ENCODE data around the gene PITX2. TPM values are rescaled to one million over a fixed set of nuclear protein-coding genes. Genes with fewer than 3 reads are reported as not detected.

The PITX2 gene
- total RNA-seq, 4 donors from 2014 or later, result not detected

DNA sequence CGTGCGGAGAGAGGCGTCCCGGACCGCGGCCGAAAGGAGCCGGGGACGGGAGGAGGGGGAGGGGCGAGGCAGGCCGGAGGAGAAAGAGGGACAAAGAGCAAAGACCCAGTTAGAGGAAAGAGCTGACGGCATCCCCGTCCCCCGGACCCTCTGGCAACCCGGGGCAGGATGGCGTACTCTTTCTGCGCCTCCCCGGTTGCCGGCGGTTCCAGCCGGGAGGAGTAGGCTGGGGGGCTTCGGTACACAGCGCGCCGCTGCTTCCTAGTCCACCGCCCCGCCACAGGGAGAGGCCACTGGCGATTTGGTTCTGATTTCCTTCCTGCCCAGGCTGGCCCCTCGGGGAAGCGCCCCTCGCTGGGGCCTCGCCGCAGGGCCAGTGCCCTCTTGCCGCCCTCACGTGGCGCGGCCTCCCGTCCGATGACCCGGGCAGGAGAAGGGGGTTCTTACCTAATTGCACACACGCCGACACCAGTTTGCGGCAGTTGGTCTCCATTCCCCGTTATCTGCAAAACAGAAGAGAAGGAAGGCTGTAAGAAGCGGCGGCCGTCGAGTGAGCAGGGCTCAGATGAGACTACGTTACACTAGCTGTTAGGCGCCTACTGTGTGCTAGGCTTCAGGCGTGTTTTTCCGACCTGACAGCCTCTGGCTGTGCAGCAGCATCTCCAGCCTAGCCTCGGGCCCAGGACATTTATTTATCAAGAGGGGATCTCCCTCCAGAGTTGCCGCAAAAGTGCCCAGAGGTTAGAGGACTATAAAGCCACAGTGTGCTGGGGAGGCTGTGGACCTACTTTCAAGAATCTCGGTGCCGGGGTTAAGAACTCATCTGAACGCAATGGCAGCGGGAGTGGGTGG, 9.9 kb upstream of the PITX2 start:
- peaks cover 17 to 100% of the 10 kb centered on the region in 2 donors for H3K27me3 ChIP-seq
- H3K4me3 ChIP-seq, result peak overlapping the region in 3 of 4 donors; percentile 9 to 40 (median 29)
- no peaks in the 10 kb centered on the region for H3K9me3 ChIP-seq
- WGBS, 2 donors, result 6 to 8% methylated on average over 43 to 46 of the region's 58 CpGs
- H3K4me1 ChIP-seq, result peaks cover 0 to 72% (median 21%) of the 10 kb centered on the region in 4 donors
- no peak overlapping the region for H3K27ac ChIP-seq
- H3K36me3 ChIP-seq, result no peaks in the 10 kb centered on the region
- no peak for TF ChIP-seq EP300 (IDR thresholded peaks at IDR 0.05)
- TF ChIP-seq, protein P1, sequence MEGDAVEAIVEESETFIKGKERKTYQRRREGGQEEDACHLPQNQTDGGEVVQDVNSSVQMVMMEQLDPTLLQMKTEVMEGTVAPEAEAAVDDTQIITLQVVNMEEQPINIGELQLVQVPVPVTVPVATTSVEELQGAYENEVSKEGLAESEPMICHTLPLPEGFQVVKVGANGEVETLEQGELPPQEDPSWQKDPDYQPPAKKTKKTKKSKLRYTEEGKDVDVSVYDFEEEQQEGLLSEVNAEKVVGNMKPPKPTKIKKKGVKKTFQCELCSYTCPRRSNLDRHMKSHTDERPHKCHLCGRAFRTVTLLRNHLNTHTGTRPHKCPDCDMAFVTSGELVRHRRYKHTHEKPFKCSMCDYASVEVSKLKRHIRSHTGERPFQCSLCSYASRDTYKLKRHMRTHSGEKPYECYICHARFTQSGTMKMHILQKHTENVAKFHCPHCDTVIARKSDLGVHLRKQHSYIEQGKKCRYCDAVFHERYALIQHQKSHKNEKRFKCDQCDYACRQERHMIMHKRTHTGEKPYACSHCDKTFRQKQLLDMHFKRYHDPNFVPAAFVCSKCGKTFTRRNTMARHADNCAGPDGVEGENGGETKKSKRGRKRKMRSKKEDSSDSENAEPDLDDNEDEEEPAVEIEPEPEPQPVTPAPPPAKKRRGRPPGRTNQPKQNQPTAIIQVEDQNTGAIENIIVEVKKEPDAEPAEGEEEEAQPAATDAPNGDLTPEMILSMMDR (IDR thresholded peaks at IDR 0.05), result no peak
- no peak for TF ChIP-seq POLR2A (IDR thresholded peaks at IDR 0.05)
- no peak for DNase-seq (ENCODE audit: low spot score in 2 of 2)

DNA sequence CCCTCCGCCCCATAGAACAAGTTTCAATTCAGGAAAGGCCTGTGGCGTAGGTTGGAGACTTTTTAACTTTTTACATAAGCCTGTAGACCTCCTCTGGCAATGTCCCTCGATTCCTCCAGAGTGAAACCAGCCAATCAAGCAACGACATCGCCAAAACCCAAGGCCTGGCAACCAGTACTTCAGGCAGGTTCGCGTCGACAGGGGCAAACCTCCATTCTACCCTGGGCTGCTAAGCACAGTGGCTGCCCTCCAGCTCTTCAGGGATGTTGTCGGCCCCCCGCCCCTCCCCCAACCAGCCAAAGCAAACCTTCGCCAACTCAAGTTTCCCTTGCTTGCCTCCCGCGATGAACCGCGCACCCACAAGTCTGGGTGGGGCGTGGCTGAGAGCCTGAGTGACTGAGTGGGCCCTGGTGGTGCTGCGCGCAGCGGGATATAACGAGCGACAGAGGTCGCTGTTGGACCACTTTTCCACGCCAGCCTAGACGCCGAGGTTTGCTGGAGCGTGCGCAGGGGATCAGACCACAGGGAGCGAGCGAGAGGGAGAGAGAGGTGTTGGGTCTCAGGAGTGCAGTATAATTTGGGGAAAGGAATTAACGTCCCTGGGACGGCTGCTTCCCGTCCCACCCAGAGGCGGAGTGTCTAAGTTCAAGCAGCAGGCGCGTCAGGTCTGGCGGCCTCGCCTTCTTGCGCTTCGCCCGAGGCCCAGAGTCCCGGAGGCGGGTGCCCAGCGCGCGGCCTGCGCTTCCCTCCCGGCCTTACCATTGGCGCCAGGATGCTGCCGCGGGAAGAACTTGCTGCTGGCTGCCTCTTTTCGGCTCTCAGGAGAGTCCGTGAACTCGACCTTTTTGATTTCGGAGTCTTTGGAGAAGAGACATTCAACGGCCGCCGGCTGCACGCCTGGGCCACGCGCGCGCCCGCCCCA, 9.0 kb upstream of the PITX2 start:
- Histone ChIP-seq H3K4me3 (peak overlapping the region in 3 of 4 donors; percentile 9 to 40 (median 29)), H3K27me3 (peaks cover 17 to 100% of the 10 kb centered on the region in 2 donors), H3K9me3 (no peaks in the 10 kb centered on the region), H3K36me3 (no peaks in the 10 kb centered on the region), H3K4me1 (peaks cover 0 to 63% (median 18%) of the 10 kb centered on the region in 4 donors), H3K27ac (no peak overlapping the region)
- peak in 1 of 2 donors; percentile 45 for DNase-seq (ENCODE audit: low spot score in 2 of 2)
- TF ChIP-seq POLR2A (IDR thresholded peaks at IDR 0.05) (no peak), EP300 (IDR thresholded peaks at IDR 0.05) (no peak)
- TF ChIP-seq, protein P1 (IDR thresholded peaks at IDR 0.05), result peak; percentile 43 to 78 (median 63)
- 5 to 6% methylated on average over 38 to 51 of the region's 63 CpGs for WGBS, 2 donors

GRCh38 chr4:110630688-110631402, 8.0 kb upstream of the PITX2 start:
- 7 to 10% methylated on average over 34 of the region's 34 CpGs for WGBS, 2 donors
- peaks cover 17 to 100% of the 10 kb centered on the region in 2 donors for H3K27me3 ChIP-seq
- no peaks in the 10 kb centered on the region for H3K36me3 ChIP-seq
- no peak overlapping the region for H3K27ac ChIP-seq
- H3K4me3 ChIP-seq, result no peak overlapping the region
- no peak for DNase-seq (ENCODE audit: low spot score in 2 of 2)
- TF ChIP-seq EP300 (IDR thresholded peaks at IDR 0.05), result no peak
- TF ChIP-seq, protein P1 (IDR thresholded peaks at IDR 0.05), result no peak
- no peak for TF ChIP-seq POLR2A (IDR thresholded peaks at IDR 0.05)
- H3K4me1 ChIP-seq, result peaks cover 0 to 57% (median 15%) of the 10 kb centered on the region in 4 donors
- H3K9me3 ChIP-seq, result no peaks in the 10 kb centered on the region

DNA sequence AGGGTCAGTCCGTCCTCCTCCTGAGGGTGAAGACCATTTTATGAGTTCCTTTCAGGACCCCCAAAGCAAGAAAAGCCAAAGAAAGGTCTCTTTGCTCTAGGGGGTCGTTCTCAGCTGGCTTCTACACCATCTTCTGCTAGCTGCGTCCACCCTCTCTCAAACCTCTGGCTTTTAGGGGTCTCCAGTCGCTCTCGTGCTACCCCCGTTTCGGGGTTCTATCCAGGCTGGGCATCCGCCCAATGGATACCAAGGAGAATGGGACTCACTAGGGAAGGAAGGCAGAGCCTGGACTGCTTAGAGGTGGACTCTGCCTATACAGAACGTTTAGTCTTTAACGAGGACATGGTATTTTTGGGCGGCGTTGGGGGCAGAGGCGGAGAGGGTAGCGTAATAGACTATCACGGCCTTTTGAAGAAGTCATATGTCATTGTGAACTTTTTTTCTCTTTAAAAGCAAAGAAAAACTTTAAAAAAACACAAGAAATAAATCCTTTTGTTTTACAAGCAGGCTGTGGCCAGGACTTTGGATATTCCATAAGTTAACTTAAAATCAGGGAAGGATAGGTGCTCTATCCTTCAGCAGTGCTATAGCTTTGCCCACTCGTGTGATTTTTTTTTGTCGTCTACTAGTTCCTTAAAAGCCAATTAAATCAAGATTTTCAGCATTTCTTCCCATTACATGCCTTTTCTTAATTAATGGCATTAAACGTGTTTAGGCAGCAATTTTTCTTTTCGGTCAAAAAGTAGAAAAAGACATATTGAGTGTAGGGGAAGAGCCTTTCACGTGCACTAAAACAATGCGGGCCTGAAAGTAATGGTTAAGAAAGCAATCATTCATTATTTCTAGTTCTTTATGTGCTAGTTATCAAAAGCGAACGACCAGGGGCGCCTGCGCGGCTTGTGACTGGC, 7.2 kb upstream of the PITX2 start:
- no peaks in the 10 kb centered on the region for H3K9me3 ChIP-seq
- H3K36me3 ChIP-seq, result no peaks in the 10 kb centered on the region
- no peak for DNase-seq (ENCODE audit: low spot score in 2 of 2)
- TF ChIP-seq, protein P1 (IDR thresholded peaks at IDR 0.05), result no peak
- TF ChIP-seq POLR2A (IDR thresholded peaks at IDR 0.05), result no peak
- no peak for TF ChIP-seq EP300 (IDR thresholded peaks at IDR 0.05)
- WGBS, 2 donors, result 9 to 10% methylated on average over 25 to 26 of the region's 26 CpGs
- peaks cover 0 to 57% (median 15%) of the 10 kb centered on the region in 4 donors for H3K4me1 ChIP-seq
- H3K27me3 ChIP-seq, result peaks cover 12 to 100% of the 10 kb centered on the region in 2 donors
- H3K27ac ChIP-seq, result no peak overlapping the region
- no peak overlapping the region for H3K4me3 ChIP-seq
